Measurements from ENCODE around the gene AMT.
A peak's percentile ranks its signal among the peaks of the same experiment; 100 is the strongest.

Gene AMT

GRCh38 chr3:49388289-49388820 lies 33.9 kb downstream of the AMT start:
- no peak for DNase-seq (ENCODE audit: low read depth)

GRCh38 chr3:49387721-49388120 lies 34.6 kb downstream of the AMT start:
- DNase-seq (ENCODE audit: low read depth) = no peak

- DNase-seq (ENCODE audit: low read depth) = no peak
Measured at GRCh38 chr3:49386056-49386756, 36.1 kb downstream of the AMT start.

- DNase-seq (ENCODE audit: low read depth) = no peak
Measured at GRCh38 chr3:49385617-49386016, 36.7 kb downstream of the AMT start.

GRCh38 chr3:49383387-49383786 lies 38.9 kb downstream of the AMT start:
- no peak for DNase-seq (ENCODE audit: low read depth)

- DNase-seq (ENCODE audit: low read depth) = peak; percentile 43
Measured at GRCh38 chr3:49378249-49378895, 43.9 kb downstream of the AMT start.

- no peak for DNase-seq (ENCODE audit: low read depth)
Measured at GRCh38 chr3:49377483-49377882, 44.8 kb downstream of the AMT start.

- DNase-seq (ENCODE audit: low read depth) = no peak
Measured at GRCh38 chr3:49371946-49372345, 50.3 kb downstream of the AMT start.

- no peak for DNase-seq (ENCODE audit: low read depth)
Measured at GRCh38 chr3:49370585-49371290, 51.5 kb downstream of the AMT start.
